ENCODE data around the gene KLKB1. TPM values are rescaled to one million over a fixed set of nuclear protein-coding genes. Genes with fewer than 3 reads are reported as not detected.
A peak's percentile ranks its signal among the peaks of the same experiment; 100 is the strongest.

KLKB1 gene
- total RNA-seq, 4 donors from 2014 or later: 0.62 to 1.1 TPM; not detected in 2

DNA sequence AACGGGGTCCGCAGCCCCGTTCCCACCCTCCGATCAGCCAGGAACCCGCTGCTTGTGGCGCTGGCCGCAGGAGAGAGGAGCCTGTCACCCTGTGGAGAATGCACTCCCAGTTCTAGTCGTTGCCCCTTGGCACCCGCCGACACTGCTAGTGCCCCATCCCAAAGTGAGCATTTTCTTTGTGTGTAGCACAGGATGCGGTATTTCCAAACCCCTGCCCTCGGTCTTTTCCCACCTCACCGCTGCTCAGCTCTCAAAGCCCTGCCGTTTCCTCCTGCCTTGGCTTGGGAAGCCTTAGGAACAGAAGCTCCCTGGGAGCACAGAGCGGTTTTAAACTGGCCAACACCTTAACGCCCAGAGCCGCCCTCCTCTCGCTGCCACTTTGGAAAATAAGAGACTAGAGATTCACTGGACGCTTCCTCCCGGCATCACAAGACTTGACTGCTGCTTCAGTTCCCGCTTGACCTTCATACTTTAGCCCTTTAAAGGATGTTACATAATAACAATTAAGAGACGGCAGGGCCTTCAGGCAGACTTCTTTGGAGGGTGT is 35.2 kb upstream of the KLKB1 start:
- no peak for TF ChIP-seq POLR2A (IDR thresholded peaks at IDR 0.05)
- TF ChIP-seq, protein P1, sequence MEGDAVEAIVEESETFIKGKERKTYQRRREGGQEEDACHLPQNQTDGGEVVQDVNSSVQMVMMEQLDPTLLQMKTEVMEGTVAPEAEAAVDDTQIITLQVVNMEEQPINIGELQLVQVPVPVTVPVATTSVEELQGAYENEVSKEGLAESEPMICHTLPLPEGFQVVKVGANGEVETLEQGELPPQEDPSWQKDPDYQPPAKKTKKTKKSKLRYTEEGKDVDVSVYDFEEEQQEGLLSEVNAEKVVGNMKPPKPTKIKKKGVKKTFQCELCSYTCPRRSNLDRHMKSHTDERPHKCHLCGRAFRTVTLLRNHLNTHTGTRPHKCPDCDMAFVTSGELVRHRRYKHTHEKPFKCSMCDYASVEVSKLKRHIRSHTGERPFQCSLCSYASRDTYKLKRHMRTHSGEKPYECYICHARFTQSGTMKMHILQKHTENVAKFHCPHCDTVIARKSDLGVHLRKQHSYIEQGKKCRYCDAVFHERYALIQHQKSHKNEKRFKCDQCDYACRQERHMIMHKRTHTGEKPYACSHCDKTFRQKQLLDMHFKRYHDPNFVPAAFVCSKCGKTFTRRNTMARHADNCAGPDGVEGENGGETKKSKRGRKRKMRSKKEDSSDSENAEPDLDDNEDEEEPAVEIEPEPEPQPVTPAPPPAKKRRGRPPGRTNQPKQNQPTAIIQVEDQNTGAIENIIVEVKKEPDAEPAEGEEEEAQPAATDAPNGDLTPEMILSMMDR (IDR thresholded peaks at IDR 0.05): no peak
- no peaks in the 10 kb centered on the region for H3K4me1 ChIP-seq
- peak overlapping the region; percentile 94 to 96 for H3K27ac ChIP-seq
- intact Hi-C loops (cut with DNase I; ENCODE audit: low total_unique reads): no loop called here
- H3K27me3 ChIP-seq: no peaks in the 10 kb centered on the region
- peak; percentile 36 to 46 for DNase-seq
- no peaks in the 10 kb centered on the region for H3K9me3 ChIP-seq
- peak overlapping the region; percentile 85 to 87 for H3K4me3 ChIP-seq
- H3K36me3 ChIP-seq: no peaks in the 10 kb centered on the region

DNA sequence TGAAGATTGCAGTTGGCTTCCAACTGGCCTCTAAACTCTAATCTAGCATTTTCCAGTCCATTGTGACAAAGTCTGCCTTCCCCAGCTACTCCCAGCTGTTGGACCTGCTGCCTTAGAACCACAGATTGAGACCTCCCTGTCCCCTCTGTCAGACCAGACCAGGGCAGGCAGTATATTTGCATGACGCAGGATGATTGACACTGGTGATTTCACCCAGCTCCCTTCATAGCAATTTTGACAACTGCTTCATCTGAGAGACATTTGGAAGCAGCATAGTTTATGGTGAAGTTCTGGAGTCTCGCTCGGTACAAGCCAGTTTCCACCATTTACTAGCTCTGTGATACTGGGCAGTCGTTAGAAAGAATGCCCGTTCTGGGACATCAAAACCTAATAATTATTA is 33.5 kb upstream of the KLKB1 start:
- H3K4me1 ChIP-seq: no peaks in the 10 kb centered on the region
- H3K27ac ChIP-seq: no peak overlapping the region
- H3K4me3 ChIP-seq: no peak overlapping the region
- intact Hi-C loops (cut with DNase I; ENCODE audit: low total_unique reads): no loop called here
- no peak for DNase-seq
- TF ChIP-seq, protein P1 (IDR thresholded peaks at IDR 0.05): no peak
- no peak for TF ChIP-seq POLR2A (IDR thresholded peaks at IDR 0.05)
- no peaks in the 10 kb centered on the region for H3K36me3 ChIP-seq
- H3K27me3 ChIP-seq: no peaks in the 10 kb centered on the region
- no peaks in the 10 kb centered on the region for H3K9me3 ChIP-seq

GRCh38 chr4:186196063-186196462 is 31.2 kb upstream of the KLKB1 start:
- H3K27me3 ChIP-seq: no peaks in the 10 kb centered on the region
- no peaks in the 10 kb centered on the region for H3K9me3 ChIP-seq
- no peak overlapping the region for H3K27ac ChIP-seq
- no peak for DNase-seq
- H3K36me3 ChIP-seq: no peaks in the 10 kb centered on the region
- no peaks in the 10 kb centered on the region for H3K4me1 ChIP-seq
- TF ChIP-seq POLR2A (IDR thresholded peaks at IDR 0.05): no peak
- H3K4me3 ChIP-seq: no peak overlapping the region
- intact Hi-C loops (cut with DNase I; ENCODE audit: low total_unique reads): no loop called here

DNA sequence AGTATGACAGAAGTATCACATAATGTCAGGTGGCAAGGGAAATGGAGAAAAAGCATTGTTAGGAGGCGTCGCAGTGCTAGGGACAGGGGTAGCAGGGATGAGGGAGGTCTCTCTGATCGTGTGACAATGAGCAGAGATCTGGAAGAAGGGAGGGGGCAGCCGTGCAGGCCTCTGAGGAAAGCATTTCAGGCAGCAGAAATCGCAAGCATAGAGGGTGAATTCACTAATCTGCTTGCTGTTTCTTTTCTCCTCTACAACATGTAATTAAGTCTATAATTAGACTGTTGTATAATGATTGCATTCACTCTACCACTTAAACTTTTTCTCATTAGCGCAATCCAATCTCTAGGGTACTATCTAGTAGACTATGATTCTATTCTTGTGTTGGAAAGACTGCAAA is 26.8 kb upstream of the KLKB1 start:
- H3K4me1 ChIP-seq: no peaks in the 10 kb centered on the region
- no peak overlapping the region for H3K27ac ChIP-seq
- H3K36me3 ChIP-seq: no peaks in the 10 kb centered on the region
- no peaks in the 10 kb centered on the region for H3K27me3 ChIP-seq
- TF ChIP-seq POLR2A (IDR thresholded peaks at IDR 0.05): no peak
- intact Hi-C loops (cut with DNase I; ENCODE audit: low total_unique reads): no loop called here
- no peak for DNase-seq
- no peaks in the 10 kb centered on the region for H3K9me3 ChIP-seq
- no peak overlapping the region for H3K4me3 ChIP-seq

DNA sequence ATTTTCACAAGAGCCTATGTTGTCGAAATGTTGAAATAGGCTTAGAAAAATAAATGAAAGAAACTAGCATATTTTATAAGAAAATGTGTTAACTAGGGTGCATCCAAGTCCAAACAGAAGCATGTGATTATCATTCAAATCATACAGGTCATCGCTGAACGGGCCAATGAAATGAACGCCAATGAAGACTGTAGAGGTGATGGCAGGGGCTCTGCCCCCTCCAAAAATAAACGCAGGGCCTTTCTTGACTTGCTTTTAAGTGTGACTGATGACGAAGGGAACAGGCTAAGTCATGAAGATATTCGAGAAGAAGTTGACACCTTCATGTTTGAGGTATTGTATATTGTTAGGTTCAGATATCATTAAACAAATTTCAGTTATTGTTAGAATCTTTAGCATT is 26.3 kb upstream of the KLKB1 start:
- Histone ChIP-seq H3K27ac (no peak overlapping the region), H3K9me3 (no peaks in the 10 kb centered on the region), H3K36me3 (no peaks in the 10 kb centered on the region), H3K4me3 (no peak overlapping the region), H3K27me3 (no peaks in the 10 kb centered on the region), H3K4me1 (no peaks in the 10 kb centered on the region)
- intact Hi-C loops (cut with DNase I; ENCODE audit: low total_unique reads): no loop called here
- no peak for TF ChIP-seq POLR2A (IDR thresholded peaks at IDR 0.05)
- TF ChIP-seq, protein P1 (IDR thresholded peaks at IDR 0.05): no peak
- DNase-seq: no peak

GRCh38 chr4:186201535-186202230 is 25.6 kb upstream of the KLKB1 start:
- no peaks in the 10 kb centered on the region for H3K9me3 ChIP-seq
- H3K4me3 ChIP-seq: no peak overlapping the region
- TF ChIP-seq, protein P1 (IDR thresholded peaks at IDR 0.05): peak in 3 of 4 experiments; percentile 37 to 65 (median 64)
- no peak for TF ChIP-seq POLR2A (IDR thresholded peaks at IDR 0.05)
- no peaks in the 10 kb centered on the region for H3K27me3 ChIP-seq
- H3K27ac ChIP-seq: no peak overlapping the region
- no peaks in the 10 kb centered on the region for H3K4me1 ChIP-seq
- intact Hi-C loops (cut with DNase I; ENCODE audit: low total_unique reads): no loop called here
- DNase-seq: no peak
- H3K36me3 ChIP-seq: no peaks in the 10 kb centered on the region

Data from uterus (tissue), 4 donors.